Fibroblast of the aortic adventitia (primary cell): Measurements from ENCODE around the gene BNIPL. TPM values are rescaled to one million over a fixed set of nuclear protein-coding genes. Genes with fewer than 3 reads are reported as not detected.

Experiments
- DNase-seq: peaks from one replicate; pipeline ENCODE4 v3.0.0-alpha.2; 2010; ENCODE audit warnings: low read depth
- H3K4me3 ChIP-seq: 2 replicates; pipeline ENCODE4 v1.5.1; 2011; ENCODE audit warnings: low read depth, mild to moderate bottlenecking, control low read depth, low read length, moderate library complexity
- CTCF ChIP-seq: IDR thresholded peaks from 2 replicates; pipeline ENCODE4 v1.5.1; 2011; ENCODE audit warnings: mild to moderate bottlenecking, low read length, control low read depth, inconsistent platforms; ENCODE audit not compliant: insufficient read depth
- total RNA-seq: library from RNA; depleted of rRNA; stranded (reverse); fragments of >200 nt; gene quantifications from 2 replicates; pipeline ENCODE4 v1.2.3, GENCODE V29; 2012; ENCODE audit warnings: low replicate concordance

The BNIPL gene
- 0.18 and 0.33 TPM in 2 replicates for total RNA-seq

GRCh38 chr1:151036356-151036755 lies at the start of gene BNIPL:
Gene BNIPL, plus strand, starts transcription at chr1:151036586. Its CDS starts 140 bp downstream, at chr1:151036726.
- no peak within 1 kb of the TSS for H3K4me3 ChIP-seq
- no peak for TF ChIP-seq CTCF
- DNase-seq, result no peak

GRCh38 chr1:150987924-150988323 lies 48.5 kb upstream of the BNIPL start:
- TF ChIP-seq CTCF, result no peak
- no peak for DNase-seq
- no peak overlapping the region for H3K4me3 ChIP-seq

GRCh38 chr1:150992626-150993025 lies 43.8 kb upstream of the BNIPL start:
- no peak for TF ChIP-seq CTCF
- no peak for DNase-seq
- H3K4me3 ChIP-seq, result no peak overlapping the region

GRCh38 chr1:150994248-150994647 lies 42.1 kb upstream of the BNIPL start:
- TF ChIP-seq CTCF, result no peak
- no peak overlapping the region for H3K4me3 ChIP-seq
- DNase-seq, result no peak

- no peak for TF ChIP-seq CTCF
- no peak overlapping the region for H3K4me3 ChIP-seq
- no peak for DNase-seq
Observed at GRCh38 chr1:150995460-150995859, 40.9 kb upstream of the BNIPL start.

- DNase-seq, result peak; percentile 56
- peak; percentile 70 for TF ChIP-seq CTCF
- H3K4me3 ChIP-seq, result no peak overlapping the region
Observed at GRCh38 chr1:150995896-150996295, 40.5 kb upstream of the BNIPL start.
